Breast epithelium (tissue), 4 donors: ENCODE measurements around the gene PPP1R27. TPM values are rescaled to one million over a fixed set of nuclear protein-coding genes. Genes with fewer than 3 reads are reported as not detected.

Experiments
- DNase-seq, 2 donors: peaks; one replicate each; pipeline ENCODE4 v3.0.0-alpha.2; 2019; ENCODE audit warnings: low spot score in 2 of 2
- H3K27ac ChIP-seq, 2 donors: fragments of 200-600 bp; sonication (generic) in 1 of 2; one replicate each; pipeline ENCODE4 v1.5.1; 2016 to 2019; ENCODE audit warnings: mild to moderate bottlenecking in 1 of 2
- H3K27me3 ChIP-seq, 2 donors: fragments of 200-600 bp; sonication (generic) in 1 of 2; one replicate each; pipeline versions ENCODE4 v1.5.1 to v1.6.0; 2017 to 2019; ENCODE audit warnings: control low read depth in 1 of 2, mild to moderate bottlenecking in 1 of 2
- H3K36me3 ChIP-seq: fragments of 200-600 bp; one replicate; pipeline ENCODE4 v1.5.1; 2019
- H3K4me1 ChIP-seq, 2 donors: fragments of 200-600 bp; sonication (generic); one replicate each; pipeline ENCODE4 v1.5.1; 2016 to 2019; ENCODE audit warnings: control low read depth in 1 of 2
- H3K4me3 ChIP-seq, 3 donors: fragments of 200-600 bp; sonication (generic); 1 replicate in 2 of 3; 2 replicates in 1 of 3; pipeline ENCODE4 v1.5.1; 2016 to 2019; ENCODE audit warnings: mild to moderate bottlenecking in 3 of 3, moderate library complexity in 2 of 3
- H3K9me3 ChIP-seq, 2 donors: fragments of 200-600 bp; sonication (generic) in 1 of 2; one replicate each; pipeline ENCODE4 v1.5.1; 2016 to 2019; ENCODE audit warnings: control low read depth in 1 of 2
- CTCF ChIP-seq, 3 donors: fragments of 450-650 bp; IDR thresholded peaks; one replicate each; pipeline ENCODE4 v1.5.1; 2016 to 2017; ENCODE audit warnings: antibody characterized with exemption in 3 of 3, mild to moderate bottlenecking in 3 of 3, moderate library complexity in 3 of 3
- POLR2A ChIP-seq: fragments of 450-650 bp; IDR thresholded peaks from one replicate; pipeline ENCODE4 v1.6.1; 2016; ENCODE audit warnings: antibody characterized with exemption, mild to moderate bottlenecking, moderate library complexity
- POLR2AphosphoS5 ChIP-seq, 3 donors: sonication (generic); formaldehyde crosslinking; IDR thresholded peaks; one replicate each; pipeline ENCODE4 v1.6.1; 2017; ENCODE audit warnings: antibody characterized with exemption in 3 of 3
- intact Hi-C: fragments of 100-400 bp; cut with DNase I; formaldehyde crosslinking; loops from one replicate; pipeline ENCODE4 v1.15.1; 2023; ENCODE audit warnings: low total_unique reads
- total RNA-seq, 3 donors: library from RNA; depleted of rRNA; stranded (reverse); fragments of >200 nt; gene quantifications; one replicate each; pipeline ENCODE4 v1.1.0, GENCODE V29; 2016

The PPP1R27 gene
- total RNA-seq, 3 donors from 2014 or later, result not detected

GRCh38 chr17:81846743-81847689 is 12.2 kb upstream of the PPP1R27 start:
- H3K4me1 ChIP-seq, result no peaks in the 10 kb centered on the region
- no peaks in the 10 kb centered on the region for H3K9me3 ChIP-seq
- no peaks in the 10 kb centered on the region for H3K27me3 ChIP-seq
- TF ChIP-seq POLR2AphosphoS5 (IDR thresholded peaks at IDR 0.05), result no peak
- TF ChIP-seq CTCF (IDR thresholded peaks at IDR 0.05), result no peak
- TF ChIP-seq POLR2A, result no peak
- intact Hi-C loops, result loop anchor here (2.0 kb wide), 1 partner anchor 594 kb away; no protein-coding TSS in a partner anchor
- H3K36me3 ChIP-seq, result peaks cover 5% of the 10 kb centered on the region
- H3K4me3 ChIP-seq, result no peak overlapping the region
- no peak for DNase-seq
- H3K27ac ChIP-seq, result no peak overlapping the region

- intact Hi-C loops, result loop anchor here (2.0 kb wide), 1 partner anchor 593 kb away; no protein-coding TSS in a partner anchor
- Histone ChIP-seq H3K9me3 (no peaks in the 10 kb centered on the region), H3K36me3 (peaks cover 5% of the 10 kb centered on the region), H3K4me1 (peaks cover 0 to 4% of the 10 kb centered on the region in 2 donors), H3K4me3 (no peak overlapping the region), H3K27ac (no peak overlapping the region), H3K27me3 (no peaks in the 10 kb centered on the region)
- no peak for TF ChIP-seq POLR2A
- no peak for TF ChIP-seq CTCF (IDR thresholded peaks at IDR 0.05)
- no peak for TF ChIP-seq POLR2AphosphoS5 (IDR thresholded peaks at IDR 0.05)
- DNase-seq, result no peak
These were observed 11.3 kb upstream of the PPP1R27 start for GRCh38 chr17:81845881-81846742.

- no peak for TF ChIP-seq CTCF (IDR thresholded peaks at IDR 0.05)
- no peak for TF ChIP-seq POLR2AphosphoS5 (IDR thresholded peaks at IDR 0.05)
- no peak for TF ChIP-seq POLR2A
- H3K9me3 ChIP-seq, result no peaks in the 10 kb centered on the region
- intact Hi-C loops, result no loop called here
- no peak for DNase-seq
- no peak overlapping the region for H3K27ac ChIP-seq
- no peak overlapping the region for H3K4me3 ChIP-seq
- no peaks in the 10 kb centered on the region for H3K27me3 ChIP-seq
- peaks cover 5% of the 10 kb centered on the region for H3K36me3 ChIP-seq
- H3K4me1 ChIP-seq, result peaks cover 0 to 4% of the 10 kb centered on the region in 2 donors
These were observed 10.5 kb upstream of the PPP1R27 start for GRCh38 chr17:81845361-81845760.

DNA sequence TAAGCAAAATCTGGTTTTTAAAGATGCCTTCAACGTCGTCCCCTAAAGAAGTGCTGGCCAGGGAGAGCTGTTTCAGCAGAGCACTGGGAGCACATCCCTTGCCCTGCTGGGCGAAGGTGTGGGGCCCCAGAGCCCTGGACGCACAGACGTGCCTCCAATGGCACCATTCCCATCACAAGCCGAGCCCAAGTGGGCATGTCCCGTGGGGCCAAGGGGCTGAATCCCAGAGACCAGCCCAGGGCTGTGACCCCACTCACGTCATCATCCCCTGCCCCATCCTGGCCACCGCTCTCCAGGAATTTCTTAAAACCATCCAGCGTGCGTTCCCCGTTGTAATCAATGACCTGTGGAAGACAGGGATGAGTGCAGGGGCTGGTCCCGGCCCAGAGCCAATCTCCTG is 10.0 kb upstream of the PPP1R27 start:
- Histone ChIP-seq H3K4me3 (no peak overlapping the region), H3K27ac (no peak overlapping the region), H3K4me1 (peaks cover 0 to 4% of the 10 kb centered on the region in 2 donors), H3K9me3 (no peaks in the 10 kb centered on the region), H3K27me3 (no peaks in the 10 kb centered on the region), H3K36me3 (peaks cover 5% of the 10 kb centered on the region)
- intact Hi-C loops, result no loop called here
- DNase-seq, result no peak
- TF ChIP-seq POLR2AphosphoS5 (IDR thresholded peaks at IDR 0.05) (no peak), CTCF (IDR thresholded peaks at IDR 0.05) (no peak), POLR2A (no peak)
